ENCODE measurements around the gene TMEM116.
"Not testable (repeated sequence)": the region's sequence is repeated elsewhere in the genome, so short reads cannot be mapped to it uniquely, and the experiment has no call there.

TMEM116 gene

GRCh38 chr12:111964935-111965334 lies 48.0 kb downstream of the TMEM116 start:
- CTCF ChIA-PET = no interaction called here

GRCh38 chr12:111959518-111959917 lies 53.4 kb downstream of the TMEM116 start:
- CTCF ChIA-PET; H3K9me3 ChIP-seq (ENCODE audit: control insufficient read depth, insufficient read depth, low read depth, low read length); H3K4me1 ChIP-seq (ENCODE audit: control insufficient read depth, insufficient read depth, low read length); H3K4me3 ChIP-seq (ENCODE audit: low read depth, low read length); H3K36me3 ChIP-seq (ENCODE audit: control insufficient read depth in 2 of 2, insufficient read depth in 1 of 2, low read length in 2 of 2); POLR2A ChIA-PET; H3K27ac ChIP-seq (ENCODE audit: extremely low read depth, low read depth, low read length): not testable (repeated sequence)

More at GRCh38 chr12:111964935-111965334, 48.0 kb downstream of the TMEM116 start:
- POLR2A ChIA-PET = no interaction called here
- H3K4me3 ChIP-seq (ENCODE audit: low read depth, low read length) = no peak overlapping the region
- no peak for TF ChIP-seq ZNF423 (tag by site-specific recombination; IDR thresholded peaks at IDR 0.05)
- TF ChIP-seq ZNF366 (tag by site-specific recombination; conservative IDR thresholded peaks at IDR 0.05) = no peak
- H3K36me3 ChIP-seq (ENCODE audit: control insufficient read depth in 2 of 2, insufficient read depth in 1 of 2, low read length in 2 of 2) = no peaks in the 10 kb centered on the region
- H3K4me1 ChIP-seq (ENCODE audit: control insufficient read depth, insufficient read depth, low read length) = no peaks in the 10 kb centered on the region
- H3K27ac ChIP-seq (ENCODE audit: extremely low read depth, low read depth, low read length) = no peak overlapping the region
- H3K9me3 ChIP-seq (ENCODE audit: control insufficient read depth, insufficient read depth, low read depth, low read length) = no peaks in the 10 kb centered on the region

GRCh38 chr12:111957224-111957623 lies 55.7 kb downstream of the TMEM116 start:
- CTCF ChIA-PET; H3K9me3 ChIP-seq (ENCODE audit: control insufficient read depth, insufficient read depth, low read depth, low read length): not testable (repeated sequence)

GRCh38 chr12:111954969-111955368 lies 58.0 kb downstream of the TMEM116 start:
- TF ChIP-seq, protein P1, sequence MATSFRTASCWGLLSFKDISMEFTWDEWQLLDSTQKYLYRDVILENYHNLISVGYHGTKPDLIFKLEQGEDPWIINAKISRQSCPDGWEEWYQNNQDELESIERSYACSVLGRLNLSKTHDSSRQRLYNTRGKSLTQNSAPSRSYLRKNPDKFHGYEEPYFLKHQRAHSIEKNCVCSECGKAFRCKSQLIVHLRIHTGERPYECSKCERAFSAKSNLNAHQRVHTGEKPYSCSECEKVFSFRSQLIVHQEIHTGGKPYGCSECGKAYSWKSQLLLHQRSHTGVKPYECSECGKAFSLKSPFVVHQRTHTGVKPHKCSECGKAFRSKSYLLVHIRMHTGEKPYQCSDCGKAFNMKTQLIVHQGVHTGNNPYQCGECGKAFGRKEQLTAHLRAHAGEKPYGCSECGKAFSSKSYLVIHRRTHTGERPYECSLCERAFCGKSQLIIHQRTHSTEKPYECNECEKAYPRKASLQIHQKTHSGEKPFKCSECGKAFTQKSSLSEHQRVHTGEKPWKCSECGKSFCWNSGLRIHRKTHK (tag by site-specific recombination; IDR thresholded peaks at IDR 0.05) = no peak
- TF ChIP-seq SETDB1 (IDR thresholded peaks at IDR 0.05; ENCODE audit: insufficient read length, low read length) = peak; percentile 62
- Histone ChIP-seq H3K36me3 (ENCODE audit: control insufficient read depth in 2 of 2, insufficient read depth in 1 of 2, low read length in 2 of 2) (no peaks in the 10 kb centered on the region), H3K4me3 (ENCODE audit: low read depth, low read length) (no peak overlapping the region), H3K9me3 (ENCODE audit: control insufficient read depth, insufficient read depth, low read depth, low read length) (no peaks in the 10 kb centered on the region), H3K4me1 (ENCODE audit: control insufficient read depth, insufficient read depth, low read length) (no peaks in the 10 kb centered on the region), H3K27ac (ENCODE audit: extremely low read depth, low read depth, low read length) (no peak overlapping the region)
- ChIA-PET POLR2A (no interaction called here), CTCF (interaction anchor here (0.9 kb wide), 1 partner anchor 60 kb away, joined by 3 read pairs; no protein-coding TSS in a partner anchor)

More at GRCh38 chr12:111957224-111957623, 55.7 kb downstream of the TMEM116 start:
- H3K36me3 ChIP-seq (ENCODE audit: control insufficient read depth in 2 of 2, insufficient read depth in 1 of 2, low read length in 2 of 2); H3K27ac ChIP-seq (ENCODE audit: extremely low read depth, low read depth, low read length); H3K4me3 ChIP-seq (ENCODE audit: low read depth, low read length); H3K4me1 ChIP-seq (ENCODE audit: control insufficient read depth, insufficient read depth, low read length); POLR2A ChIA-PET: not testable (repeated sequence)

- no peaks in the 10 kb centered on the region for H3K4me1 ChIP-seq (ENCODE audit: control insufficient read depth, insufficient read depth, low read length)
- ChIA-PET POLR2A (no interaction called here), CTCF (interaction anchor here (0.7 kb wide), 1 partner anchor 430 kb away, joined by 3 read pairs; no protein-coding TSS in a partner anchor)
- H3K36me3 ChIP-seq (ENCODE audit: control insufficient read depth in 2 of 2, insufficient read depth in 1 of 2, low read length in 2 of 2) = no peaks in the 10 kb centered on the region
- H3K9me3 ChIP-seq (ENCODE audit: control insufficient read depth, insufficient read depth, low read depth, low read length) = no peaks in the 10 kb centered on the region
- TF ChIP-seq BCL11A (tag by site-specific recombination; IDR thresholded peaks at IDR 0.05; ENCODE audit: low read depth) (no peak), ZNF792 (tag by site-specific recombination; IDR thresholded peaks at IDR 0.05) (no peak), ATF2 (tag by site-specific recombination; IDR thresholded peaks at IDR 0.05; ENCODE audit: low read depth) (peak; percentile 86; the same call in 1 of the 2 replicates), ZNF157 (tag by site-specific recombination; IDR thresholded peaks at IDR 0.05) (no peak), ZNF366 (tag by site-specific recombination; conservative IDR thresholded peaks at IDR 0.05) (0 out of 2 replicates have a peak, but pooled peaks have one; percentile 35)
- TF ChIP-seq, protein P2, sequence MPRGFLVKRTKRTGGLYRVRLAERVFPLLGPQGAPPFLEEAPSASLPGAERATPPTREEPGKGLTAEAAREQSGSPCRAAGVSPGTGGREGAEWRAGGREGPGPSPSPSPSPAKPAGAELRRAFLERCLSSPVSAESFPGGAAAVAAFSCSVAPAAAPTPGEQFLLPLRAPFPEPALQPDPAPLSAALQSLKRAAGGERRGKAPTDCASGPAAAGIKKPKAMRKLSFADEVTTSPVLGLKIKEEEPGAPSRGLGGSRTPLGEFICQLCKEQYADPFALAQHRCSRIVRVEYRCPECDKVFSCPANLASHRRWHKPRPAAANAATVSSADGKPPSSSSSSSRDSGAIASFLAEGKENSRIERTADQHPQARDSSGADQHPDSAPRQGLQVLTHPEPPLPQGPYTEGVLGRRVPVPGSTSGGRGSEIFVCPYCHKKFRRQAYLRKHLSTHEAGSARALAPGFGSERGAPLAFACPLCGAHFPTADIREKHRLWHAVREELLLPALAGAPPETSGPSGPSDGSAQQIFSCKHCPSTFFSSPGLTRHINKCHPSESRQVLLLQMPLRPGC (tag by site-specific recombination; IDR thresholded peaks at IDR 0.05) = no peak
- H3K27ac ChIP-seq (ENCODE audit: extremely low read depth, low read depth, low read length) = no peak overlapping the region
- H3K4me3 ChIP-seq (ENCODE audit: low read depth, low read length) = no peak overlapping the region
Observed at GRCh38 chr12:111953455-111953854, 59.5 kb downstream of the TMEM116 start.

Data from HEK293 (cell line).